IMR-90 (cell line): Measurements from ENCODE around the gene MGAT4D. TPM values are rescaled to one million over a fixed set of nuclear protein-coding genes. Genes with fewer than 3 reads are reported as not detected.

ENCODE experiments used
- ATAC-seq: fragments of 200-7000 bp; cut with Tn5 transposase; 2 replicates; pipeline ENCODE4 v1.9.1; 2020; ENCODE audit warnings: low read depth, mild to moderate bottlenecking, moderate library complexity
- BruUV-seq: library from RNA; stranded (reverse); fragments of 400-500 nt; replicated peaks from 2 replicates; lab custom pipeline; 2021; lab: Mats Ljungman, UMichigan
- CTCF ChIA-PET: fragments of 300-600 bp; formaldehyde crosslinking; extraction: SDS; loops from one replicate; lab custom pipeline; 2021; ENCODE audit warnings: antibody characterized with exemption; lab: Yijun Ruan, JAX
- POLR2A ChIA-PET: fragments of 300-600 bp; sonication (Branson Sonifier 250); formaldehyde crosslinking; loops from one replicate; lab custom pipeline; 2022; ENCODE audit warnings: antibody characterized with exemption; ENCODE audit not compliant: unreplicated experiment; lab: Charles Lee
- DNase-seq: peaks from one replicate; pipeline ENCODE4 v3.0.0; 2013
- H2AFZ ChIP-seq: replicated peaks from 2 replicates; pipeline ENCODE3; 2013; ENCODE audit warnings: low read length, mild to moderate bottlenecking; ENCODE audit not compliant: poor library complexity
- H2AK5ac ChIP-seq: 2 replicates; pipeline ENCODE4 v1.6.1; 2013; ENCODE audit warnings: low read depth, low read length, inconsistent platforms
- H2AK9ac ChIP-seq: replicated peaks from 2 replicates; pipeline ENCODE3; 2013; ENCODE audit warnings: mild to moderate bottlenecking, low read depth, low read length, moderate library complexity; ENCODE audit not compliant: poor library complexity
- H2BK120ac ChIP-seq: 2 replicates; pipeline ENCODE4 v1.6.1; 2013; ENCODE audit warnings: low read depth, low read length, inconsistent platforms
- H2BK15ac ChIP-seq: 3 replicates; pipeline ENCODE4 v1.6.1; 2013; ENCODE audit warnings: low read depth, low read length, inconsistent platforms
- H2BK20ac ChIP-seq: 2 replicates; pipeline ENCODE4 v1.6.1; 2013; ENCODE audit warnings: low read depth, mild to moderate bottlenecking, inconsistent platforms, low read length, moderate library complexity
- H2BK5ac ChIP-seq: 2 replicates; pipeline ENCODE4 v1.6.1; 2013; ENCODE audit warnings: mild to moderate bottlenecking, low read depth, low read length, inconsistent platforms; ENCODE audit not compliant: poor library complexity, severe bottlenecking
- H3K14ac ChIP-seq: replicated peaks from 2 replicates; pipeline ENCODE4 v1.6.1; 2013; ENCODE audit warnings: low read depth, low read length, inconsistent platforms
- H3K18ac ChIP-seq: 2 replicates; pipeline ENCODE4 v1.6.1; 2013; ENCODE audit warnings: low read depth, low read length, control low read depth
- H3K23ac ChIP-seq: 2 replicates; pipeline ENCODE4 v1.6.1; 2013; ENCODE audit warnings: low read depth, low read length, inconsistent platforms
- H3K27ac ChIP-seq: 2 replicates; pipeline ENCODE4 v1.5.1; 2013; ENCODE audit warnings: mild to moderate bottlenecking, control low read depth, low read length; ENCODE audit not compliant: insufficient read depth
- H3K27me3 ChIP-seq: 2 replicates; pipeline ENCODE4 v1.6.1; 2013; ENCODE audit warnings: low read length; ENCODE audit not compliant: control insufficient read depth, insufficient read depth
- H3K36me3 ChIP-seq: 2 replicates; pipeline ENCODE4 v1.6.1; 2013; ENCODE audit warnings: low read length, mixed read lengths; ENCODE audit not compliant: control insufficient read depth, insufficient read depth
- H3K4ac ChIP-seq: 2 replicates; pipeline ENCODE4 v1.6.1; 2013; ENCODE audit warnings: low read depth, low read length, inconsistent platforms
- H3K4me1 ChIP-seq: 2 replicates; pipeline ENCODE4 v1.6.1; 2013; ENCODE audit warnings: low read length, mixed read lengths; ENCODE audit not compliant: control insufficient read depth, insufficient read depth
- H3K4me2 ChIP-seq: 2 replicates; pipeline ENCODE4 v1.6.1; 2013; ENCODE audit warnings: low read depth, mild to moderate bottlenecking, control low read depth, low read length, moderate library complexity
- H3K4me3 ChIP-seq: 2 replicates; pipeline ENCODE4 v1.5.1; 2013; ENCODE audit warnings: low read depth, mild to moderate bottlenecking, control low read depth, low read length, moderate library complexity; ENCODE audit not compliant: insufficient read depth
- H3K56ac ChIP-seq: 2 replicates; pipeline ENCODE4 v1.6.1; 2013; ENCODE audit warnings: low read length, inconsistent platforms; ENCODE audit not compliant: insufficient read depth; ENCODE audit errors: extremely low read depth
- H3K79me1 ChIP-seq, 2 experiments: 2 replicates each; pipeline ENCODE4 v1.6.1; 2013; ENCODE audit warnings: low read length in 2 of 2, inconsistent platforms in 1 of 2, low read depth in 1 of 2
- H3K9ac ChIP-seq: 2 replicates; pipeline ENCODE4 v1.6.1; 2013; ENCODE audit warnings: low read depth, low read length, control low read depth
- H3K9me1 ChIP-seq: 2 replicates; pipeline ENCODE4 v1.6.1; 2013; ENCODE audit warnings: low read length, inconsistent platforms; ENCODE audit not compliant: insufficient read depth
- H3K9me3 ChIP-seq: 2 replicates; pipeline ENCODE4 v1.6.1; 2013; ENCODE audit warnings: low read length; ENCODE audit not compliant: control insufficient read depth, insufficient read depth
- H4K20me1 ChIP-seq: 2 replicates; pipeline ENCODE4 v1.6.1; 2013; ENCODE audit warnings: low read length, inconsistent platforms; ENCODE audit not compliant: insufficient read depth
- H4K5ac ChIP-seq: 2 replicates; pipeline ENCODE4 v1.6.1; 2013; ENCODE audit warnings: mild to moderate bottlenecking, low read depth, low read length, control low read depth
- H4K8ac ChIP-seq, 2 experiments: 2 replicates each; pipeline ENCODE4 v1.6.1; 2013; ENCODE audit warnings: low read depth in 2 of 2, low read length in 2 of 2, control low read depth in 1 of 2, inconsistent platforms in 1 of 2
- H4K91ac ChIP-seq: 2 replicates; pipeline ENCODE4 v1.6.1; 2013; ENCODE audit warnings: low read depth, low read length, inconsistent platforms; ENCODE audit not compliant: insufficient read depth
- BHLHE40 ChIP-seq: fragments of 150-350 bp; IDR thresholded peaks from 2 replicates; pipeline ENCODE4 v1.6.1; 2016; ENCODE audit warnings: mild to moderate bottlenecking, low read depth, low read length
- CEBPB ChIP-seq: IDR thresholded peaks from 2 replicates; pipeline ENCODE4 v1.6.1; 2012; ENCODE audit warnings: low read depth, low read length, improper control_type of control experiment
- CHD1 ChIP-seq: IDR thresholded peaks from 2 replicates; pipeline ENCODE4 v1.6.1; 2012; ENCODE audit warnings: low read depth, low read length, improper control_type of control experiment
- ELK1 ChIP-seq: fragments of 150-350 bp; IDR thresholded peaks from 2 replicates; pipeline ENCODE4 v1.6.1; 2016; ENCODE audit warnings: low read depth, mild to moderate bottlenecking, low read length, moderate library complexity, borderline replicate concordance
- FOS ChIP-seq: fragments of 150-350 bp; IDR thresholded peaks from 2 replicates; pipeline ENCODE4 v1.6.1; 2016; ENCODE audit warnings: low read depth, low read length
- MAFK ChIP-seq: IDR thresholded peaks from 2 replicates; pipeline ENCODE4 v1.6.1; 2012; ENCODE audit warnings: low read depth, low read length, improper control_type of control experiment
- MAZ ChIP-seq: IDR thresholded peaks from 2 replicates; pipeline ENCODE4 v1.6.1; 2012; ENCODE audit warnings: low read depth, mild to moderate bottlenecking, low read length, improper control_type of control experiment, moderate library complexity, borderline replicate concordance
- MXI1 ChIP-seq: IDR thresholded peaks from 2 replicates; pipeline ENCODE4 v1.6.1; 2012; ENCODE audit warnings: low read depth, mild to moderate bottlenecking, low read length, moderate library complexity, borderline replicate concordance
- NFE2L2 ChIP-seq: fragments of 150-350 bp; IDR thresholded peaks from 2 replicates; pipeline ENCODE4 v1.6.1; 2016; ENCODE audit warnings: low read depth, mild to moderate bottlenecking, low read length
- POLR2A ChIP-seq: IDR thresholded peaks from 2 replicates; pipeline ENCODE4 v1.6.1; 2012; ENCODE audit warnings: mild to moderate bottlenecking, low read depth, low read length
- RAD21 ChIP-seq: IDR thresholded peaks from 2 replicates; pipeline ENCODE4 v1.6.1; 2012; ENCODE audit warnings: low read length, improper control_type of control experiment
- RCOR1 ChIP-seq: IDR thresholded peaks from 2 replicates; pipeline ENCODE4 v1.6.1; 2012; ENCODE audit warnings: mild to moderate bottlenecking, low read length, improper control_type of control experiment; ENCODE audit not compliant: insufficient replicate concordance
- RFX5 ChIP-seq: IDR thresholded peaks from 2 replicates; pipeline ENCODE4 v1.8.0; 2012; ENCODE audit warnings: low read depth, mild to moderate bottlenecking, low read length, moderate library complexity
- SMC3 ChIP-seq: fragments of 150-350 bp; IDR thresholded peaks from 2 replicates; pipeline ENCODE4 v1.6.1; 2016; ENCODE audit warnings: low read depth, mild to moderate bottlenecking, antibody characterized with exemption, low read length, moderate library complexity
- USF2 ChIP-seq: fragments of 150-350 bp; IDR thresholded peaks from 2 replicates; pipeline ENCODE4 v1.6.1; 2017; ENCODE audit warnings: mild to moderate bottlenecking, antibody characterized with exemption, low read length, low read depth
- WGBS, 2 experiments: methylation state at CpG; one replicate each; pipeline versions ENCODE4 v1.1.5 to v1.1.7; 2013; ENCODE audit warnings: missing lambda C conversion rate in 2 of 2; ENCODE audit not compliant: insufficient read length in 1 of 2; ENCODE audit errors: extremely low coverage in 2 of 2; 5-methylcytosine and 5-hydroxymethylcytosine counted together
- dilution Hi-C: fragments of 300-500 bp; cut with HindIII; formaldehyde crosslinking; loops from one replicate; pipeline ENCODE4 v1.14.3; 2018; ENCODE audit warnings: low sequenced_read_pairs; ENCODE audit not compliant: unreplicated experiment
- in situ Hi-C: fragments of 300-500 bp; cut with MboI; formaldehyde crosslinking; loops from 3 replicates; pipeline ENCODE4 v1.14.3; 2019; ENCODE audit warnings: low sequenced_read_pairs, inconsistent platforms, mixed read lengths
- intact Hi-C: fragments of 100-400 bp; cut with micrococcal nuclease; formaldehyde crosslinking; loops from 2 replicates; pipeline ENCODE4 v1.10.0; 2022
- polyA plus RNA-seq, 3 experiments: library from polyadenylated mRNA; depleted of rRNA; stranded (reverse); fragments of >200 nt; gene quantifications; 2 replicates each; pipeline ENCODE4 v1.2.3, GENCODE V29; 2012; ENCODE audit warnings: low replicate concordance in 1 of 3
- total RNA-seq: library from RNA; depleted of rRNA; stranded (reverse); fragments of >200 nt; gene quantifications from 2 replicates; pipeline ENCODE4 v1.2.3, GENCODE V29; 2012
- TF ChIP-seq, protein P1 (sequence below): conservative IDR thresholded peaks from 2 replicates; pipeline ENCODE4 v1.5.1; 2012; ENCODE audit warnings: mild to moderate bottlenecking, low read depth, low read length, improper control_type of control experiment

MGAT4D gene
- total and polyA plus RNA-seq, 2 of the 4 experiments (the other 2 are of a cell fraction) = not detected

DNA sequence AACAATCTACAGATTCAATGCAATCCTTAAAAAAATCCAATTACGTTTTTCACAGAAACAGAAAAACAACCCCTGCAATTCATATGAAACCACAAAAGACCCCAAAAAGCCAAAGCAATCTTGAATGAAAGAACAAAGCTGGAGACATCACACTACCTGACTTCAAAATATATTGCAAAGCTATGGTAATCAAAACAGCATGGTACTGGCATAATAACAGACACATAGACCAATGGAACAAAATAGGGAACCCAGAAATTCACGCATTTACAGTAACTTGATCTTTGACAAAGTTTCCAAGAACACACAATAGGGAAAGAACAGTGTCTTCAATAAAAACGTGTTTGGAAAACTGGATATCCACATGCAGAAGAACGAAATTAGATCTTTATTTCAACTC is 14.6 kb downstream of the MGAT4D start:
- no peaks in the 10 kb centered on the region for H3K9me1 ChIP-seq
- CTCF ChIA-PET = interaction anchor here (1.1 kb wide), 1 partner anchor 41 kb away, joined by 3 read pairs; the partner anchor contains the start of gene ELMOD2
- no peak overlapping the region for H2AFZ ChIP-seq
- H3K4me3 ChIP-seq = no peak overlapping the region
- no peak overlapping the region for H3K4me2 ChIP-seq
- no peak overlapping the region for H3K14ac ChIP-seq
- dilution Hi-C loops (no loop called here), in situ Hi-C loops (no loop called here), intact Hi-C loops (no loop called here)
- no peak overlapping the region for H2BK15ac ChIP-seq
- H3K4me1 ChIP-seq = no peaks in the 10 kb centered on the region
- H3K4ac ChIP-seq = no peak overlapping the region
- ATAC-seq = no peak
- no peak overlapping the region for H2BK20ac ChIP-seq
- H4K8ac ChIP-seq = no peak overlapping the region
- peaks cover 3% of the 10 kb centered on the region; the same call in 1 of the 2 replicates for H3K9me3 ChIP-seq
- H3K18ac ChIP-seq = no peak overlapping the region
- H2AK5ac ChIP-seq = no peak overlapping the region
- H3K79me1 ChIP-seq = no peaks in the 10 kb centered on the region
- no peak overlapping the region for H2BK120ac ChIP-seq
- no peak overlapping the region for H3K9ac ChIP-seq
- no peak overlapping the region for H2AK9ac ChIP-seq
- no TSS peak for BruUV-seq
- H4K20me1 ChIP-seq = no peaks in the 10 kb centered on the region
- TF ChIP-seq FOS = no peak
- no peak for TF ChIP-seq CHD1
- TF ChIP-seq RFX5 = no peak
- TF ChIP-seq MAZ = no peak
- TF ChIP-seq, protein P1, sequence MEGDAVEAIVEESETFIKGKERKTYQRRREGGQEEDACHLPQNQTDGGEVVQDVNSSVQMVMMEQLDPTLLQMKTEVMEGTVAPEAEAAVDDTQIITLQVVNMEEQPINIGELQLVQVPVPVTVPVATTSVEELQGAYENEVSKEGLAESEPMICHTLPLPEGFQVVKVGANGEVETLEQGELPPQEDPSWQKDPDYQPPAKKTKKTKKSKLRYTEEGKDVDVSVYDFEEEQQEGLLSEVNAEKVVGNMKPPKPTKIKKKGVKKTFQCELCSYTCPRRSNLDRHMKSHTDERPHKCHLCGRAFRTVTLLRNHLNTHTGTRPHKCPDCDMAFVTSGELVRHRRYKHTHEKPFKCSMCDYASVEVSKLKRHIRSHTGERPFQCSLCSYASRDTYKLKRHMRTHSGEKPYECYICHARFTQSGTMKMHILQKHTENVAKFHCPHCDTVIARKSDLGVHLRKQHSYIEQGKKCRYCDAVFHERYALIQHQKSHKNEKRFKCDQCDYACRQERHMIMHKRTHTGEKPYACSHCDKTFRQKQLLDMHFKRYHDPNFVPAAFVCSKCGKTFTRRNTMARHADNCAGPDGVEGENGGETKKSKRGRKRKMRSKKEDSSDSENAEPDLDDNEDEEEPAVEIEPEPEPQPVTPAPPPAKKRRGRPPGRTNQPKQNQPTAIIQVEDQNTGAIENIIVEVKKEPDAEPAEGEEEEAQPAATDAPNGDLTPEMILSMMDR = no peak
- TF ChIP-seq BHLHE40 = no peak
- no peak for TF ChIP-seq RCOR1
- TF ChIP-seq MXI1 = no peak
- no peak for TF ChIP-seq POLR2A
- TF ChIP-seq RAD21 = no peak
- TF ChIP-seq ELK1 = no peak
- TF ChIP-seq MAFK = no peak
- no peak for TF ChIP-seq CEBPB
- TF ChIP-seq SMC3 = no peak
- no peak for TF ChIP-seq USF2
- TF ChIP-seq NFE2L2 = no peak
- H3K36me3 ChIP-seq = no peaks in the 10 kb centered on the region
- WGBS, 2 experiments = no CpG with 5 or more reads among the region's 4 CpGs
- H3K27me3 ChIP-seq = peaks cover 4% of the 10 kb centered on the region; the same call in 1 of the 2 replicates
- H2BK5ac ChIP-seq = no peak overlapping the region
- no peak overlapping the region for H3K23ac ChIP-seq
- no peak overlapping the region for H3K27ac ChIP-seq
- H4K5ac ChIP-seq = no peak overlapping the region
- H4K91ac ChIP-seq = no peak overlapping the region
- POLR2A ChIA-PET = no interaction called here
- no peak for DNase-seq
- no peak overlapping the region for H3K56ac ChIP-seq
